HepG2 (cell line): ENCODE data around the gene CCDC121. TPM values are rescaled to one million over a fixed set of nuclear protein-coding genes. Genes with fewer than 3 reads are reported as not detected.

Experiments used
- BRCA1 ChIP-seq: sonication (generic); formaldehyde crosslinking; IDR thresholded peaks from 2 replicates; pipeline ENCODE4 v1.4.0; 2020; ENCODE audit warnings: missing genetic modification reagents
- CC2D1A ChIP-seq: sonication (generic); formaldehyde crosslinking; IDR thresholded peaks from 2 replicates; pipeline ENCODE4 v1.8.1; 2023; ENCODE audit warnings: mild to moderate bottlenecking, missing genetic modification reagents
- CCDC6 ChIP-seq: sonication (generic); formaldehyde crosslinking; IDR thresholded peaks from 2 replicates; pipeline ENCODE4 v1.8.1; 2022; ENCODE audit warnings: mild to moderate bottlenecking, missing genetic modification reagents, moderate library complexity
- FOXA1 ChIP-seq, 2 experiments: fragments of 450-650 bp in 1 of 2; sonication (generic) in 1 of 2; formaldehyde crosslinking in 1 of 2; IDR thresholded peaks; 2 replicates each; pipeline versions ENCODE4 v1.4.0 to v1.6.1; 2016 to 2020; ENCODE audit warnings: missing genetic modification reagents in 1 of 2
- HNRNPLL ChIP-seq: fragments of 200-400 bp; formaldehyde crosslinking; IDR thresholded peaks from 2 replicates; pipeline ENCODE4 v1.6.1; 2017; ENCODE audit warnings: mild to moderate bottlenecking, low read depth, low read length; ENCODE audit not compliant: poor library complexity, severe bottlenecking
- JUN ChIP-seq: sonication (generic); formaldehyde crosslinking; IDR thresholded peaks from 2 replicates; pipeline ENCODE4 v1.4.0; 2020; ENCODE audit warnings: mild to moderate bottlenecking, missing genetic modification reagents
- KDM5A ChIP-seq: fragments of 200-600 bp; sonication (generic); IDR thresholded peaks from 2 replicates; pipeline ENCODE4 v1.7.0; 2018; ENCODE audit warnings: antibody characterized with exemption, mild to moderate bottlenecking, low read length, borderline replicate concordance
- MED13 ChIP-seq: sonication (generic); formaldehyde crosslinking; IDR thresholded peaks from 2 replicates; pipeline ENCODE4 v1.5.0; 2020; ENCODE audit warnings: missing genetic modification reagents
- RCOR2 ChIP-seq: IDR thresholded peaks from 2 replicates; pipeline ENCODE4 v1.6.1; 2016; ENCODE audit warnings: missing biosample characterization, missing genetic modification reagents
- SIX4 ChIP-seq: sonication (generic); formaldehyde crosslinking; IDR thresholded peaks from 2 replicates; pipeline ENCODE4 v1.4.0; 2020; ENCODE audit warnings: missing genetic modification reagents
- SPEN ChIP-seq: sonication (generic); formaldehyde crosslinking; IDR thresholded peaks from 2 replicates; pipeline ENCODE4 v1.5.1; 2020; ENCODE audit warnings: low read depth, mild to moderate bottlenecking, missing genetic modification reagents
- TBP ChIP-seq: sonication (generic); formaldehyde crosslinking; IDR thresholded peaks from 2 replicates; pipeline ENCODE4 v1.5.0; 2020; ENCODE audit warnings: missing genetic modification reagents
- ZNF253 ChIP-seq: sonication (generic); formaldehyde crosslinking; IDR thresholded peaks from 2 replicates; pipeline ENCODE4 v1.8.0; 2022; ENCODE audit warnings: mild to moderate bottlenecking, missing genetic modification reagents, borderline replicate concordance
- ZNF430 ChIP-seq: sonication (generic); formaldehyde crosslinking; IDR thresholded peaks from 2 replicates; pipeline ENCODE4 v1.9.0; 2021; ENCODE audit warnings: mild to moderate bottlenecking, missing genetic modification reagents
- ZNF616 ChIP-seq: sonication (generic); formaldehyde crosslinking; IDR thresholded peaks from 2 replicates; pipeline ENCODE4 v1.5.0; 2020; ENCODE audit warnings: low read depth, mild to moderate bottlenecking, missing genetic modification reagents
- ZNF629 ChIP-seq: sonication (generic); formaldehyde crosslinking; conservative IDR thresholded peaks from 2 replicates; pipeline ENCODE4 v1.5.0; 2020; ENCODE audit warnings: missing genetic modification reagents
- ZNF772 ChIP-seq: sonication (generic); formaldehyde crosslinking; IDR thresholded peaks from 2 replicates; pipeline ENCODE4 v1.5.0; 2020; ENCODE audit warnings: mild to moderate bottlenecking, missing genetic modification reagents
- polyA plus RNA-seq, 8 experiments: library from polyadenylated mRNA; depleted of rRNA in 3 of 8; stranded (reverse) in 7 of 8; unstranded in 1 of 8; fragments of >200 nt; fragmentation: Illumina TruSeq in 4 of 8; extraction: Trizol in 4 of 8; gene quantifications; 2 replicates each; pipeline versions ENCODE4 v1.2.1 to v1.2.3, GENCODE V29; 2011 to 2016; ENCODE audit warnings: low read depth in 4 of 8, missing spikeins in 1 of 8, mixed read lengths in 1 of 8; ENCODE audit not compliant: insufficient read depth in 1 of 8
- total RNA-seq, 5 experiments: library from RNA; depleted of rRNA; stranded (reverse); fragments of >200 nt; fragmentation: Illumina TruSeq; extraction: Trizol; gene quantifications; 2 replicates each; pipeline ENCODE4 v1.2.3, GENCODE V29; 2016; ENCODE audit warnings: low read depth in 1 of 5
- TF ChIP-seq, protein P1 (sequence below): sonication (generic); formaldehyde crosslinking; IDR thresholded peaks from 2 replicates; pipeline ENCODE4 v1.4.0; 2020; ENCODE audit warnings: missing genetic modification reagents, borderline replicate concordance
- TF ChIP-seq, protein P2 (sequence below): sonication (generic); formaldehyde crosslinking; IDR thresholded peaks from 2 replicates; pipeline ENCODE4 v1.8.0; 2022; ENCODE audit warnings: mild to moderate bottlenecking, missing genetic modification reagents, moderate library complexity
- TF ChIP-seq, protein P3 (sequence below): sonication (generic); formaldehyde crosslinking; IDR thresholded peaks from 2 replicates; pipeline ENCODE4 v1.5.1; 2020; ENCODE audit warnings: missing genetic modification reagents, mild to moderate bottlenecking, borderline replicate concordance
- TF ChIP-seq, protein P4 (sequence below): sonication (generic); formaldehyde crosslinking; IDR thresholded peaks from 2 replicates; pipeline ENCODE4 v1.4.0; 2020; ENCODE audit warnings: missing genetic modification reagents, mild to moderate bottlenecking, borderline replicate concordance

CCDC121 gene
- total and polyA plus RNA-seq, 2 of the 13 experiments (the other 11 are each of a cell fraction or from before 2014, with no cell fraction given) = 1.9 to 3.0 TPM

DNA sequence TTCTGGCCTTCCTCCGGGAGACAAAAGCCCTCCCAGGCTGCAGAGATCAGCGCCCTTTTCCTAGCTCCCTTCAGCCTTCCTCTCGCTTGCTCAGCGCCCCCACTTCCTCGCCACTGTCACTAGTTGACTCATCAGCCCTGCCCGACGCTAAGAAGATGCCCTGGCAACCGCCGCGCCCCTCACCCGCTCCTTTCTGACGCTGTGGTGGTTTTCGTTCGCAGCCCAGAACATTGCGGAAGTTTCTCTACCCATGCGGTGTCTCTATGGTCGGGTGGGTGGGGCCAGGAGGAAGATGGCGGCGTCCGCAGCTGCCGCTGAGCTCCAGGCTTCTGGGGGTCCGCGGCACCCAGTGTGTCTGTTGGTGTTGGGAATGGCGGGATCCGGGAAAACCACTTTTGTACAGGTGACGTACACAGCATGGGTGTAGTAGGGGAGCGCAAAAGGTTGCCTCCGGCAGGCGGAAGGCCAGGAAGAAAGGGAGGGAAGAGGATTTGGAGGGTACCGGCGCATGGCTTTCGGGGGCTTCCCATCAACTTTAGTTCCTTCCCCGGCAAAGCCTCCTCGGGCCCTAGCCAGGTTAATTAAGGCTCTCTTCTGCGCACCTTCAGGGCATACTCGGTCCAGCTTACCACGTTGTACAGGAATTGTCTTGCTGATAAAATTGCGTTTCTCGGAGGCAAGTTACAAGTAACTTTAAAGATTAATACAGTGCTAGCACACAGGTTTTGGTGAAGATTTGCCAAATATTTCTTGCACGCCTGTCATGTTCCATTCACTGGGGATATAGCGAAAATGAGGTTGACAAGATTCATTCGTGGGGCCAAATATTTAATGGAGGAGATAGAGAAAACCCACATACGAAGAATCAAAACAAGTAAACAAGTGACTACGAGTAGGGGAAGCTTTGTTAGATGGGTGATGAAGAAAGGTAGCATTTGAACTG, at the start of gene CCDC121, which contains the start of gene GPN1 (continued):
- TF ChIP-seq, protein P1, sequence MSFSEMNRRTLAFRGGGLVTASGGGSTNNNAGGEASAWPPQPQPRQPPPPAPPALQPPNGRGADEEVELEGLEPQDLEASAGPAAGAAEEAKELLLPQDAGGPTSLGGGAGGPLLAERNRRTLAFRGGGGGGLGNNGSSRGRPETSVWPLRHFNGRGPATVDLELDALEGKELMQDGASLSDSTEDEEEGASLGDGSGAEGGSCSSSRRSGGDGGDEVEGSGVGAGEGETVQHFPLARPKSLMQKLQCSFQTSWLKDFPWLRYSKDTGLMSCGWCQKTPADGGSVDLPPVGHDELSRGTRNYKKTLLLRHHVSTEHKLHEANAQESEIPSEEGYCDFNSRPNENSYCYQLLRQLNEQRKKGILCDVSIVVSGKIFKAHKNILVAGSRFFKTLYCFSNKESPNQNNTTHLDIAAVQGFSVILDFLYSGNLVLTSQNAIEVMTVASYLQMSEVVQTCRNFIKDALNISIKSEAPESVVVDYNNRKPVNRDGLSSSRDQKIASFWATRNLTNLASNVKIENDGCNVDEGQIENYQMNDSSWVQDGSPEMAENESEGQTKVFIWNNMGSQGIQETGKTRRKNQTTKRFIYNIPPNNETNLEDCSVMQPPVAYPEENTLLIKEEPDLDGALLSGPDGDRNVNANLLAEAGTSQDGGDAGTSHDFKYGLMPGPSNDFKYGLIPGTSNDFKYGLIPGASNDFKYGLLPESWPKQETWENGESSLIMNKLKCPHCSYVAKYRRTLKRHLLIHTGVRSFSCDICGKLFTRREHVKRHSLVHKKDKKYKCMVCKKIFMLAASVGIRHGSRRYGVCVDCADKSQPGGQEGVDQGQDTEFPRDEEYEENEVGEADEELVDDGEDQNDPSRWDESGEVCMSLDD = no peak
- TF ChIP-seq, protein P2, sequence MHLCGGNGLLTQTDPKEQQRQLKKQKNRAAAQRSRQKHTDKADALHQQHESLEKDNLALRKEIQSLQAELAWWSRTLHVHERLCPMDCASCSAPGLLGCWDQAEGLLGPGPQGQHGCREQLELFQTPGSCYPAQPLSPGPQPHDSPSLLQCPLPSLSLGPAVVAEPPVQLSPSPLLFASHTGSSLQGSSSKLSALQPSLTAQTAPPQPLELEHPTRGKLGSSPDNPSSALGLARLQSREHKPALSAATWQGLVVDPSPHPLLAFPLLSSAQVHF (CRISPR knock-in tag) = no peak
- TF ChIP-seq RCOR2 (CRISPR knock-in tag) (no peak), ZNF629 (no peak), ZNF616 (no peak), ZNF253 (CRISPR knock-in tag) (no peak), HNRNPLL (peak; percentile 96), SPEN (CRISPR knock-in tag) (peak; percentile 58), SIX4 (CRISPR knock-in tag) (peak; percentile 62; the same call in 1 of the 2 replicates), BRCA1 (no peak; the same call in 1 of the 2 replicates), CCDC6 (CRISPR knock-in tag) (peak; percentile 85; the same call in 1 of the 2 replicates), ZNF430 (CRISPR knock-in tag) (peak; percentile 84), CC2D1A (CRISPR knock-in tag) (no peak), MED13 (CRISPR knock-in tag) (no peak), FOXA1 (IDR thresholded peaks at IDR 0.05) (no peak), FOXA1 (CRISPR knock-in tag; IDR thresholded peaks at IDR 0.05) (no peak), KDM5A (peak; percentile 90), ZNF772 (CRISPR knock-in tag) (peak; percentile 91), TBP (CRISPR knock-in tag) (no peak), JUN (CRISPR knock-in tag) (peak; percentile 65; the same call in 1 of the 2 replicates)
- TF ChIP-seq, protein P3, sequence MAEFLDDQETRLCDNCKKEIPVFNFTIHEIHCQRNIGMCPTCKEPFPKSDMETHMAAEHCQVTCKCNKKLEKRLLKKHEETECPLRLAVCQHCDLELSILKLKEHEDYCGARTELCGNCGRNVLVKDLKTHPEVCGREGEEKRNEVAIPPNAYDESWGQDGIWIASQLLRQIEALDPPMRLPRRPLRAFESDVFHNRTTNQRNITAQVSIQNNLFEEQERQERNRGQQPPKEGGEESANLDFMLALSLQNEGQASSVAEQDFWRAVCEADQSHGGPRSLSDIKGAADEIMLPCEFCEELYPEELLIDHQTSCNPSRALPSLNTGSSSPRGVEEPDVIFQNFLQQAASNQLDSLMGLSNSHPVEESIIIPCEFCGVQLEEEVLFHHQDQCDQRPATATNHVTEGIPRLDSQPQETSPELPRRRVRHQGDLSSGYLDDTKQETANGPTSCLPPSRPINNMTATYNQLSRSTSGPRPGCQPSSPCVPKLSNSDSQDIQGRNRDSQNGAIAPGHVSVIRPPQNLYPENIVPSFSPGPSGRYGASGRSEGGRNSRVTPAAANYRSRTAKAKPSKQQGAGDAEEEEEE (CRISPR knock-in tag) = no peak
- TF ChIP-seq, protein P4, sequence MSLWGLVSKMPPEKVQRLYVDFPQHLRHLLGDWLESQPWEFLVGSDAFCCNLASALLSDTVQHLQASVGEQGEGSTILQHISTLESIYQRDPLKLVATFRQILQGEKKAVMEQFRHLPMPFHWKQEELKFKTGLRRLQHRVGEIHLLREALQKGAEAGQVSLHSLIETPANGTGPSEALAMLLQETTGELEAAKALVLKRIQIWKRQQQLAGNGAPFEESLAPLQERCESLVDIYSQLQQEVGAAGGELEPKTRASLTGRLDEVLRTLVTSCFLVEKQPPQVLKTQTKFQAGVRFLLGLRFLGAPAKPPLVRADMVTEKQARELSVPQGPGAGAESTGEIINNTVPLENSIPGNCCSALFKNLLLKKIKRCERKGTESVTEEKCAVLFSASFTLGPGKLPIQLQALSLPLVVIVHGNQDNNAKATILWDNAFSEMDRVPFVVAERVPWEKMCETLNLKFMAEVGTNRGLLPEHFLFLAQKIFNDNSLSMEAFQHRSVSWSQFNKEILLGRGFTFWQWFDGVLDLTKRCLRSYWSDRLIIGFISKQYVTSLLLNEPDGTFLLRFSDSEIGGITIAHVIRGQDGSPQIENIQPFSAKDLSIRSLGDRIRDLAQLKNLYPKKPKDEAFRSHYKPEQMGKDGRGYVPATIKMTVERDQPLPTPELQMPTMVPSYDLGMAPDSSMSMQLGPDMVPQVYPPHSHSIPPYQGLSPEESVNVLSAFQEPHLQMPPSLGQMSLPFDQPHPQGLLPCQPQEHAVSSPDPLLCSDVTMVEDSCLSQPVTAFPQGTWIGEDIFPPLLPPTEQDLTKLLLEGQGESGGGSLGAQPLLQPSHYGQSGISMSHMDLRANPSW = peak; percentile 94
